Hepatocyte (in vitro differentiated cells): ENCODE data around the gene KDELR1.

Experiments
- CTCF ChIP-seq: fragments of 200-600 bp; sonication (generic); IDR thresholded peaks from 2 replicates; pipeline ENCODE4 v1.5.1; 2016; ENCODE audit warnings: antibody characterized with exemption, mild to moderate bottlenecking; ENCODE audit not compliant: poor library complexity
- EZH2phosphoT487 ChIP-seq: fragments of 200-600 bp; sonication (generic); IDR thresholded peaks from one replicate; pipeline ENCODE4 v1.6.1; 2018; ENCODE audit warnings: antibody characterized with exemption, mild to moderate bottlenecking, low read depth, moderate library complexity; ENCODE audit not compliant: unreplicated experiment, severe bottlenecking

- TF ChIP-seq CTCF: no peak
- no peak for TF ChIP-seq EZH2phosphoT487
Measured at GRCh38 chr19:48348737-48349136, 42.6 kb downstream of the KDELR1 start.
